Keratinocyte (primary cell): ENCODE results near the gene ALK. TPM values are rescaled to one million over a fixed set of nuclear protein-coding genes. Genes with fewer than 3 reads are reported as not detected.

ENCODE experiments used
- DNase-seq: peaks from one replicate; pipeline ENCODE4 v3.0.0-alpha.2; 2011; ENCODE audit warnings: low read depth, missing footprints, low spot score
- FAIRE-seq: peaks from 2 replicates; lab custom pipeline; 2011; peaks lifted over from hg19 to GRCh38; lab: Jason Lieb, UNC
- H2AFZ ChIP-seq: 2 replicates; pipeline ENCODE4 v1.6.0; 2012; ENCODE audit warnings: low read length, control low read depth, inconsistent platforms; ENCODE audit not compliant: control insufficient read depth
- H3K27ac ChIP-seq: 2 replicates; pipeline ENCODE4 v1.5.1; 2011; ENCODE audit warnings: low read length; ENCODE audit not compliant: control insufficient read depth, insufficient read depth
- H3K27me3 ChIP-seq: 3 replicates; pipeline ENCODE4 v1.6.0; 2011; ENCODE audit warnings: low read length; ENCODE audit not compliant: control insufficient read depth, insufficient read depth; ENCODE audit errors: extremely low read depth
- H3K36me3 ChIP-seq, 2 experiments: 2 replicates in 1 of 2; 3 replicates in 1 of 2; pipeline ENCODE4 v1.5.1; 2011; ENCODE audit warnings: low read length in 2 of 2, mild to moderate bottlenecking in 1 of 2; ENCODE audit not compliant: control insufficient read depth in 2 of 2, insufficient read depth in 2 of 2; ENCODE audit errors: extremely low read depth in 1 of 2
- H3K4me1 ChIP-seq: 3 replicates; pipeline ENCODE4 v1.5.1; 2011; ENCODE audit warnings: low read length; ENCODE audit not compliant: control insufficient read depth, insufficient read depth; ENCODE audit errors: extremely low read depth
- H3K4me2 ChIP-seq: 3 replicates; pipeline ENCODE4 v1.6.0; 2011; ENCODE audit warnings: low read depth, low read length; ENCODE audit not compliant: control insufficient read depth, insufficient read depth; ENCODE audit errors: extremely low read depth
- H3K4me3 ChIP-seq, 3 experiments: fragments of 200-600 bp in 1 of 3; sonication (generic) in 1 of 3; 2 replicates in 2 of 3; 3 replicates in 1 of 3; pipeline ENCODE4 v1.5.1; 2011 to 2016; ENCODE audit warnings: low read length in 3 of 3, mild to moderate bottlenecking in 3 of 3, control low read depth in 2 of 3, inconsistent platforms in 1 of 3, low read depth in 1 of 3, mixed read lengths in 1 of 3, mixed run types in 1 of 3, moderate library complexity in 1 of 3; ENCODE audit not compliant: control insufficient read depth in 2 of 3, insufficient read depth in 2 of 3; ENCODE audit errors: extremely low read depth in 1 of 3
- H3K79me2 ChIP-seq: 2 replicates; pipeline ENCODE4 v1.6.0; 2012; ENCODE audit warnings: low read length; ENCODE audit not compliant: control insufficient read depth, insufficient read depth
- H3K9ac ChIP-seq: 3 replicates; pipeline ENCODE4 v1.6.0; 2011; ENCODE audit warnings: low read length; ENCODE audit not compliant: control insufficient read depth, insufficient read depth; ENCODE audit errors: extremely low read depth
- H3K9me1 ChIP-seq: 3 replicates; pipeline ENCODE4 v1.6.0; 2011; ENCODE audit warnings: low read length; ENCODE audit not compliant: control insufficient read depth, insufficient read depth; ENCODE audit errors: extremely low read depth
- H3K9me3 ChIP-seq: 2 replicates; pipeline ENCODE4 v1.5.1; 2012; ENCODE audit warnings: low read depth, low read length; ENCODE audit not compliant: control insufficient read depth
- H4K20me1 ChIP-seq: 3 replicates; pipeline ENCODE4 v1.6.0; 2011; ENCODE audit warnings: low read length; ENCODE audit not compliant: control insufficient read depth, insufficient read depth; ENCODE audit errors: extremely low read depth
- CTCF ChIP-seq, 3 experiments: IDR thresholded peaks in 1 of 3; conservative IDR thresholded peaks in 1 of 3; optimal IDR thresholded peaks in 1 of 3; 2 replicates in 2 of 3; 3 replicates in 1 of 3; pipeline versions ENCODE3 to v1.5.1; 2011; ENCODE audit warnings: low read length in 3 of 3, mild to moderate bottlenecking in 3 of 3, moderate library complexity in 2 of 3, control low read depth in 1 of 3, inconsistent platforms in 1 of 3; ENCODE audit not compliant: insufficient read depth in 2 of 3; ENCODE audit errors: extremely low read depth in 1 of 3
- EZH2 ChIP-seq: IDR thresholded peaks from one replicate; pipeline ENCODE4 v1.6.1; 2012; ENCODE audit warnings: inconsistent platforms, mild to moderate bottlenecking, low read length, moderate library complexity
- dilution Hi-C: fragments of 300-500 bp; cut with MboI; formaldehyde crosslinking; loops from one replicate; pipeline ENCODE4 v1.7.0; 2020; ENCODE audit warnings: low sequenced_read_pairs; ENCODE audit not compliant: extremely low pct_ligation_motif_present
- polyA plus RNA-seq, 5 experiments: library from polyadenylated mRNA; depleted of rRNA in 3 of 5; stranded (reverse) in 3 of 5; stranded (forward) in 1 of 5; unstranded in 1 of 5; fragments of >200 nt; gene quantifications; 1 replicate in 1 of 5; 2 replicates in 3 of 5; 3 replicates in 1 of 5; pipeline versions ENCODE4 v1.2.1 to v1.2.3, GENCODE V29; 2011 to 2012; ENCODE audit warnings: missing spikeins in 2 of 5, low read depth in 1 of 5, low replicate concordance in 1 of 5

Gene ALK
- polyA plus RNA-seq, 1 donor (not counting 4 experiments of a cell fraction or from before 2014, with no cell fraction given) = not detected

DNA sequence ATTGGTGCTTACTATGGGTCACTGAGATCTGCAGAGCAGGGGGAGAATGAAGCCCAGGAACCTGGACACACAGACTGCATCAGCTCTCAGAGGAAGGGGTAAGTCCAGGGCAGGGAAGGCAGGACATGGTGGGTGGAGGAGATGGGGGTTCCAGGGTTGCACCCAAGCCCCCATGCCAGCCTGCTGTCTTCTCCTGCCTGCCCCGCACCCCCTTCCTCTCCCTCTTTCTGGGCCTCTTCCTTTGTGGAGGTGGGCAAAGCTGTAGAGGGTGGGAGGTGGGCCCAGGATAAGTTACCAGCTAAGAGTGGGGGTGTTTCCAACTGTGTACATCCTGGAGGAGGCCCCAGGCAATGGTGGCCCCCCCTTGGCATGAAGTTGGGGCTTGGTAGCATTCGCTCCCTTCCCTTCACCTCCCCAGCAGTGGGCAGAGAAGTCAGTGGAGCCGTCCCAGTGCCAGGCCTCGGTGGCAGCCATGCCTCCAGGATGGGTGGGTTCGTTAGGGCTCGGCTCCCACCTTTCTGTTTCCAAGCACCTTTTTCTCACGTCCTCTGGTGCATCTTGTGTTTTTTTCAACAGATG lies 674.0 kb downstream of the ALK start:
- Histone ChIP-seq H2AFZ (no peak overlapping the region), H3K27me3 (peaks cover 8% of the 10 kb centered on the region), H3K4me1 (no peaks in the 10 kb centered on the region), H3K4me2 (no peak overlapping the region), H3K79me2 (no peaks in the 10 kb centered on the region), H3K27ac (no peak overlapping the region), H3K36me3 (no peaks in the 10 kb centered on the region), H3K9me3 (no peaks in the 10 kb centered on the region), H3K9ac (no peak overlapping the region), H4K20me1 (no peaks in the 10 kb centered on the region), H3K4me3 (no peak overlapping the region), H3K9me1 (peaks cover 2% of the 10 kb centered on the region)
- no peak for DNase-seq
- no peak for FAIRE-seq
- TF ChIP-seq EZH2 (no peak), CTCF (optimal IDR thresholded peaks at IDR 0.05 in 1 of 3, IDR thresholded peaks at IDR 0.05 in 1 of 3, conservative IDR thresholded peaks at IDR 0.05 in 1 of 3; ENCODE audit: extremely low read depth in 1 of 3, insufficient read depth in 2 of 3, low read length in 3 of 3) (no peak)
- dilution Hi-C loops = no loop called here

- no peak overlapping the region for H3K4me3 ChIP-seq
- no peaks in the 10 kb centered on the region for H3K36me3 ChIP-seq
- DNase-seq (no peak), FAIRE-seq (no peak)
- peaks cover 8% of the 10 kb centered on the region for H3K27me3 ChIP-seq
- H2AFZ ChIP-seq = no peak overlapping the region
- no peaks in the 10 kb centered on the region for H3K79me2 ChIP-seq
- H3K27ac ChIP-seq = no peak overlapping the region
- H3K9me3 ChIP-seq = no peaks in the 10 kb centered on the region
- H3K9ac ChIP-seq = no peak overlapping the region
- no peak overlapping the region for H3K4me2 ChIP-seq
- H3K9me1 ChIP-seq = peaks cover 2% of the 10 kb centered on the region
- H3K4me1 ChIP-seq = no peaks in the 10 kb centered on the region
- H4K20me1 ChIP-seq = no peaks in the 10 kb centered on the region
- TF ChIP-seq EZH2 (no peak), CTCF (optimal IDR thresholded peaks at IDR 0.05 in 1 of 3, IDR thresholded peaks at IDR 0.05 in 1 of 3, conservative IDR thresholded peaks at IDR 0.05 in 1 of 3; ENCODE audit: extremely low read depth in 1 of 3, insufficient read depth in 2 of 3, low read length in 3 of 3) (no peak)
- dilution Hi-C loops = no loop called here
Observed at GRCh38 chr2:29246383-29247300, 674.7 kb downstream of the ALK start.
